ENCODE results near the gene ANAPC2. TPM values are rescaled to one million over a fixed set of nuclear protein-coding genes. Genes with fewer than 3 reads are reported as not detected.

Gene ANAPC2
- total RNA-seq, 1 donor from 2014 or later = 74.5 TPM

DNA sequence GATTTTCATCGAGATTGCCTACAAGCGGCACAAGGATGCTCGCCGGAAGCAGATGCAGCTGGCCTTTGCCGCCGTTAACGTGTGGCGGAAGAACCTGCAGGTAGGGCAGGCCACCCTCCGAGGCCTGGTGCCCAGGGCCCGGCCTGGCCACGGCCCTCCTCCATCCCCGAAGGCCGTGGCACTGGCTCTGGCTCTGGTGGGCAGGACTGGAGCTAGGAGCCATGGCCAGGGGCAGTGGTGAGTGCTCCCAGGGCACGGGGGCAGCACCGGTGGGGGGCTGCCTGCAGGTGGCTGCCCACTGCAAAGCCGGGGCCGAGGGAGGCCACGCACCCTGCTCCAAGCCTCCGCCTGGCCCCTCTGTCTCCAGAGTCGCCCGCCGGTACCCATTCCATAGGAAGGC, 24.6 kb downstream of the ANAPC2 start:
- no peak for DNase-seq (ENCODE audit: low spot score)

- no peak for DNase-seq (ENCODE audit: low spot score)
Measured at GRCh38 chr9:137163365-137163715, 25.0 kb downstream of the ANAPC2 start.

- DNase-seq (ENCODE audit: low spot score) = no peak
Measured at GRCh38 chr9:137162505-137163364, 25.6 kb downstream of the ANAPC2 start.

DNA sequence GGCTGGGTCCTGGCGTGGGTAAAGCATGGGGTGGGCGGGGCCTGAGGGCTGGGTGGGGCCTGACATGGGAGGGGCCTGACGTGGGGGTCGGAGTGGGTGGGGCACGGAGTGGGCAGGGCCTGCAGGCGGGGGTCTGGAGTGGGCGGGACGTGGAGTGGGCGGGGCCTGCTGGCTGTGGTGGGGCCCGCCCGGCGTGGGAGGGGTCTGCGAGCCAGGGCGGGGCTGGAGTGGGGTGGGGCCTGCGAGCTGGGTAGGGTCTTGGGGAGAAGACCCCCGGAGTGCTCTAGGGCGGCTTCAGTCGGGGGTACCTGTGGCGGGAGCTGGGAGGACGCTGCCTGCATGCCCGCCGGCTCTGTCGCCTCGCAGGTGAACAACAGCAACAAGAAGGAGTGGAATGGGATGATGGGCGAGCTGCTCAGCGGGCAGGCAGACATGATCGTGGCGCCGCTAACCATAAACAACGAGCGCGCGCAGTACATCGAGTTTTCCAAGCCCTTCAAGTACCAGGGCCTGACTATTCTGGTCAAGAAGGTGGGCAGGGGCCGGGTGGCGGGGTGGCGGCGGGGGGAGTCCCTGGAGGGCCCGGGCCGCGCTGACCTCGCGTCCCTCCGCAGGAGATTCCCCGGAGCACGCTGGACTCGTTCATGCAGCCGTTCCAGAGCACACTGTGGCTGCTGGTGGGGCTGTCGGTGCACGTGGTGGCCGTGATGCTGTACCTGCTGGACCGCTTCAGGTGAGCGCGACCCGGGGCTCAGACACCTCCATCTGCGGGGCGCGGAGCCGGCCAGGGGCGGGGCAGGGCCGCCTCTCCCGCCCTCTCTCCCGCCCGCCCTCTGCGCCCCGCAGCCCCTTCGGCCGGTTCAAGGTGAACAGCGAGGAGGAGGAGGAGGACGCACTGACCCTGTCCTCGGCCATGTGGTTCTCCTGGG, 26.5 kb downstream of the ANAPC2 start:
- DNase-seq (ENCODE audit: low spot score) = no peak

DNA sequence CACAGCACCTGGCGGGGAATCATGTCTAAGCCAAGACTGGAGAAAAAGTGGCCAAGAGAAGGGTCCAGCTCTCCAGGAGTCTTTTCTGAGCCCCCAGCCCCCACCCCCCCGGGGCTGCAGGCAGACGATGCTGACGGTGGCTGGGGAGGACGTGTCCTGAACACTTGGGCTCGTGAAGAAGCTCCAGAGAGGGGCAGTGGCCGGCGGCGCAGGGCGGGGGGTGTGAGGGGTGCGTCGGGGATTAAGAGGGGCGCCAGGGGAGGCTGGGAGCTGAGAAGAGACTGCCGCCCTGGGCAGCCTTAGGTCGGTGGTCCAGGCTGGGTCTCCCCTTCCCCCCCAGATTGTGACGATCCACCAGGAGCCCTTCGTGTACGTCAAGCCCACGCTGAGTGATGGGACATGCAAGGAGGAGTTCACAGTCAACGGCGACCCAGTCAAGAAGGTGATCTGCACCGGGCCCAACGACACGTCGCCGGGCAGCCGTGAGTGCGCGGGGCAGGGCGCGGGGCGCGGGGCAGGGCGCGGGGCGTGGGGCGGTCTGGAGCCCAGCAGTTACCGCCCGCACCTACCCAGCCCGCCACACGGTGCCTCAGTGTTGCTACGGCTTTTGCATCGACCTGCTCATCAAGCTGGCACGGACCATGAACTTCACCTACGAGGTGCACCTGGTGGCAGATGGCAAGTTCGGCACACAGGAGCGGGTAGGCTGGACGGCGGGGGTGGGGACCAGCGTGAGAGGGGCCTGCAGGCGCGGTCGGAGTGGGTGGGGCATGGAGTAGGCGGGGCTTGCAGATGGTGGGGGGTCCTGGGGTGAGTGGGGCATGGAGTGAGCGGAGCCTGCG, 27.4 kb downstream of the ANAPC2 start:
- no peak for DNase-seq (ENCODE audit: low spot score)

DNA sequence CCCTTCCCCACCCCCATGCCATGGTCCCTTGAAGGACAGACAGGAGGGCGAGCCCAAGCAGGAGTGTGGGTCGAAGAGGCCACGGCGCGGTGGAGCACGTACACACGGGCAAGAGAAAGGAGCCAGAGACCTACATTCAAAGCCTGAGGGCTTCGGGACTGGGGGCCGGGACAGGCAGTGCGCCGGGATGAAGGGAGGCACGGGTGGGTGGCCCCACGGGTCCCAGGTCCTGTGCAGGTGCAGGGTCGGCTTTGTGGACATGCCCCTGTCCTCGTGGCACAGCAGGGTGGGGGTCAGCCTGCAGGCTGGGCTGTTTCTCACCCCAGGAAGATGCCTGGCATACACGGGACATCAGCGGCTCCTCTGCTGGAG, 28.3 kb downstream of the ANAPC2 start:
- no peak for DNase-seq (ENCODE audit: low spot score)

DNA sequence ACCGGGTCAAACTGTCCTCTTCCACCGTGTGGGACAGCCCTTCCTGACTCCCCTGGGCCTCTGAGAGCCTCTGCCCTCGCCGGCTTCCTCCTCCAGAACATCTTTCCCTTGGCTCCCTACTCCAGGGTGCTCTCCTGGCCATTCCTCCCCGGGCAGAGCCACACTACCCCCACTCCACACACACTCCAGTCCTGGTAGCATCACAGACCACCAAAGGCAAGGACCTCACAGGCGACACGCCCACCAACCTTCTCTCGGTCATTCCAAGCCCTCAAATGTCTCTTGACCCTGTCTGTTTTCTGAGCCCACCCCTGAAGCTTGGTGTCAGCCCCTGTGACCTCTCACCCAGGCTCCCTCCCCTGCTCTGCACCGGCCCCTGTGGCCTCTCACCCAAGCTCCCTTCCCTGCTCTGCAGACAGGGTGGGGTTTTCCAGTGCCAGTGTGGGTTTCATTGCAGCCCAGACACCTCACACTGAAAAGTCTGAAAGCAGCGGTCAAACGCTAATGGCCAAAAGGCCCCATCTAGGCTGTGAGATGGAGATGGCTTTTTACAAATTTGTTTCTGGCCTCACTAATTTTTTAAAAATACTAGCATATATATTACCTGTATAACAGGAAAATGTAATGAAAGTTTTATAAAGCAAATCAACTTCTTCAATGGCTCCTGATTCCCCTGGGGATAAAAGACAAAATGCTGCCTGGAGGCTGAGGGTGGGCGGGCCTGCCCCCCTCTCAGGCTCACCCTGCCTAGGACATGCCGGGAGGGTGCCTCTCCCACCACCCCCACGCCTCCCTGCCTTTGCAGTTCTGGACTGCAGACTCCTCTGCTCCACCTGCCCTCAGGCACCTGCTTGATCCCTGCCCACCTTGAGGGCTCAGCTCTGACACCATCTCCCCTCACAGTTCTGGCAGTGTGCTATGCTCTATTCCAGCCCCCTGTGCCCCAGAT, 29.0 kb downstream of the ANAPC2 start:
- DNase-seq (ENCODE audit: low spot score) = no peak

DNA sequence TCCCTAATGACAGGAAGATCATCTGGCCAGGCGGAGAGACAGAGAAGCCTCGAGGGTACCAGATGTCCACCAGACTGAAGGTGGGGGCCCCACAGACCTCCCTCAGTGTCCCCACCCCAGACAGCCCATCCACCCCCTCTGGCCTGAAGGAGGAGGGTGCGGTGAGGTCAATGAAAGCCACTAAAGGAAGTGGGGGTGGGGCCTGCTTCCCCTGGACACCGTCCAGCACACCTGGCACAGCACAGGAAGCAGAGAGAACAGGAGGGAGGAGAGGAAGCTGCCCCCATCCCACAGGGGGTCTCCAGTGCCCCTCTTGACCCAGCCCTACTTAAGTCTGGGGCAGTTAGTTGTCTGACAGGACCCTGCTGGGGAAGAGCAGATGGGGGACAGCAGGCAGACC, 29.7 kb downstream of the ANAPC2 start:
- no peak for DNase-seq (ENCODE audit: low spot score)

GRCh38 chr9:137157618-137158415, 30.5 kb downstream of the ANAPC2 start:
- no peak for DNase-seq (ENCODE audit: low spot score)

DNA sequence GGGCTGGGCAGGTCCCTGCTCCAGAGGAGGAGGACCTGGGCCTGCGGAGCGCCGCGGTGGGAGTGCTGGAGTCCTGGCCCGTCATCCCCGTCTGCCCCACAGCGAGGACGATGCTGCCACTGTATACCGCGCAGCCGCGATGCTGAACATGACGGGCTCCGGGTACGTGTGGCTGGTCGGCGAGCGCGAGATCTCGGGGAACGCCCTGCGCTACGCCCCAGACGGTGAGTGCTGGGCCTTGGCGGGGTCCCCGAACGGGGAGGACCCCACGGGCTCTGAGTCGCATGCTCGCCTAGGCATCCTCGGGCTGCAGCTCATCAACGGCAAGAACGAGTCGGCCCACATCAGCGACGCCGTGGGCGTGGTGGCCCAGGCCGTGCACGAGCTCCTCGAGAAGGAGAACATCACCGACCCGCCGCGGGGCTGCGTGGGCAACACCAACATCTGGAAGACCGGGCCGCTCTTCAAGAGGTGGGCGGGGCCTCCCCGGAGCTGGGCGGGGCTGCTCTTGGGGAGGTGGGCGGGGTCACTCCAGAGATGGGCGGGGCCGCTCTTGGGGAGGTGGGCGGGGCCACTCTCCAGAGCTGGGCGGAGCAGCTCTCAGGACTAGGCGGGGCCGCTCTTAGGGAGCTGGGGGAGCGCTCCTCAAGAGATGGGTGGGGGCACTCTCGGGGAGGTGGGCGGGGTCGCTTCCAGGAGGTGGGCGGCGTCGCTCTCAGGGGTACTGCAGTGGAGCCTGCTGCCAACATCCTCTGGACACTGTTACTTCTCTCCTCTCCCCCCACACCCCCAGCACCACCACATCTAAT, 31.6 kb downstream of the ANAPC2 start:
- DNase-seq (ENCODE audit: low spot score) = no peak

DNA sequence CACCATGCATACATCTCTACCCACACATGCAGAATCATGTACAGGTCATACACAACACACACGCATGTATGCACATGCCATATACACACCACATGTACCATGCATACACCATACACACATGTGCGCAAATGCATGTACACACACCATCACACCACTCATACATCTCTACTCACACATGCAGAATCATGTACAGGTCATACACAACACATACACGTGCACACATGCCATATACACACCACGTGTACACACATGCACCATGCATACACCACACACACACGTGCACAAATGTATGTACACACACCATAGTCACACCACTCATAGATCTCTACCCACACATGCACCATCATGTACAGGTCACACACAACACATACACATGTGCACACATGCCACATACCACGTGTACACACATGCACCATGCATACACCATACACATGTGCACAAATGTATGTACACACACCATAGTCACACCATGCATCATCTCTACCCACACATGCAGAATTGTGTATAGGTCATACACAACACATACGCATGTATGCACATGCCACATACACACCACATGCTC, 35.4 kb downstream of the ANAPC2 start:
- DNase-seq (ENCODE audit: low spot score) = no peak

GRCh38 chr9:137150617-137151457, 37.5 kb downstream of the ANAPC2 start:
- no peak for DNase-seq (ENCODE audit: low spot score)

DNA sequence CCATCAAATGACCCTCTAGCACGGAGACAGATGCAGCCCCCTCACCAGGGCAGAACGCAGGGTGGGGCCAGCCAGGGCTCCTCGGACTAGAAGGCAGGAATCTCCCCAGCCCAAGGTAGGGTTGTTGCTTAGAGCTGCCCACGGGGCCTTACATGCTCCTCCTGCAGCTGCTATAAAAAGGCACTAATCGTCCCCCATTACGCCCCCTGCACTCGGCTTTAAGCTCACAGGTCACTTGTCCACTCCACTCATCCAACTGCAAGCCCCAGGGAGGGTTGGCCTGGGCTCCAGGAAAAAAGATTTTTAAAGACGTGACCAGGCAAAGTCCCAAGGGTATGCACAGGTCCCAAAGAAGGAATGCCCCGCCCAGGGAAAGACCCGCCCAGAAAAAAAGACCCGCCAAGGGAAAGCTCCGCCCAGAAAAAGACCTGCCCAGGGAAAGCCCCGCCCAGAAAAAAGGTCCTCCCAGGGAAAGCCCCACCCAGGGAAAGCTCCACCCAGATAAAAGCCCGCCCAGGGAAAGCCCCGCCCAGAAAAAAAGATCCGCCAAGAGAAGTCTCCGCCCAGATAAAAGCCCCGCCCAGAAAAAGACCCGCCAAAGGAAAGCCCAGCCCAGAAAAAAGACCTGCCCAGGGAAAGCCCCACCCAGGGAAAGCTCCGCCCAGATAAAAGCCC, 38.3 kb downstream of the ANAPC2 start:
- DNase-seq (ENCODE audit: low spot score) = no peak

GRCh38 chr9:137149363-137149762, 39.0 kb downstream of the ANAPC2 start:
- DNase-seq (ENCODE audit: low spot score) = no peak

- no peak for DNase-seq (ENCODE audit: low spot score)
Measured at GRCh38 chr9:137148661-137149060, 39.7 kb downstream of the ANAPC2 start.

GRCh38 chr9:137148242-137148641, 40.1 kb downstream of the ANAPC2 start:
- no peak for DNase-seq (ENCODE audit: low spot score)

GRCh38 chr9:137147793-137148160, 40.6 kb downstream of the ANAPC2 start:
- DNase-seq (ENCODE audit: low spot score) = no peak

All from ureter (tissue), 1 donor.